Kidney epithelial cell (primary cell): ENCODE measurements around the gene FAM20A. TPM values are rescaled to one million over a fixed set of nuclear protein-coding genes. Genes with fewer than 3 reads are reported as not detected.

Experiments used
- DNase-seq: peaks from one replicate; pipeline ENCODE4 v3.0.0-alpha.2; 2010; ENCODE audit warnings: low read depth
- H3K27me3 ChIP-seq: 2 replicates; pipeline ENCODE4 v1.6.0; 2011; ENCODE audit warnings: low read length; ENCODE audit not compliant: control insufficient read depth, insufficient read depth
- H3K36me3 ChIP-seq: 2 replicates; pipeline ENCODE4 v1.5.1; 2011; ENCODE audit warnings: low read length; ENCODE audit not compliant: control insufficient read depth, insufficient read depth
- H3K4me3 ChIP-seq: 2 replicates; pipeline ENCODE4 v1.5.1; 2011; ENCODE audit warnings: low read depth, mild to moderate bottlenecking, control low read depth, low read length
- CTCF ChIP-seq: IDR thresholded peaks from 2 replicates; pipeline ENCODE4 v1.5.1; 2011; ENCODE audit warnings: mild to moderate bottlenecking, moderate library complexity, low read length, control low read depth, inconsistent platforms; ENCODE audit not compliant: insufficient read depth, poor library complexity, severe bottlenecking
- total RNA-seq: library from RNA; depleted of rRNA; stranded (reverse); fragments of >200 nt; gene quantifications from 2 replicates; pipeline ENCODE4 v1.2.3, GENCODE V29; 2015

FAM20A gene
- total RNA-seq, 1 donor from 2014 or later, result 0.13 TPM

- DNase-seq, result no peak
- peaks cover 2% of the 10 kb centered on the region for H3K36me3 ChIP-seq
- TF ChIP-seq CTCF, result no peak
- H3K27me3 ChIP-seq, result no peaks in the 10 kb centered on the region
- peak overlapping the region; percentile 96 for H3K4me3 ChIP-seq
Measured at GRCh38 chr17:68513932-68514331, 87.2 kb downstream of the FAM20A start.

DNA sequence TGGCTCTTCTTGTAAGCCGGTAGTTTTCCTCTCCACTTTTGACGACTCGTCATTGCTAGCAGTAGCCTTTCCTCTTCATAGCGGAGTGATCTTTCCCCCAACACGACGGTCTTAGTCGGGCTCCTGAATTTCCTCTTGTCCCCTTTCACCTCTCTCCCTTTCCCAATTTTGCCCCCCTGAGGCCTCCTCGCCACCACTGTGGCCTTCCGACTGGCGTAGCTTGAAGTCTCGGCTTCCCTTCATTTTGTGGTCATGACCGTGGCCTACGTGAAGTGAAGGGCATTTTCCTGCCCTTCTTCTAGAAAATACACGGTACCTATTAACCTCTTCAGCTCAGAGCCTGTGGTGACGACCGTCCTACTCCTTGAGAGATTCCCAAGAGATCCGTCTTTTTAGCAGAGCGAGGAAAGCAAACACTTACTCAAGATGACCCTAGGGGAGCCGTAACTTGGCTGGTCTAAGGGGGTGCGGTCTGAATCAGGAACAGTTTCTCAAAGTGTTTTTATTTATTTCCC, 88.2 kb downstream of the FAM20A start:
- Histone ChIP-seq H3K4me3 (peak overlapping the region; percentile 96), H3K36me3 (no peaks in the 10 kb centered on the region), H3K27me3 (no peaks in the 10 kb centered on the region)
- no peak for DNase-seq
- TF ChIP-seq CTCF, result no peak

GRCh38 chr17:68512247-68512959, 88.8 kb downstream of the FAM20A start, which contains the start of gene PRKAR1A:
Gene PRKAR1A (plus strand): TSS chr17:68512430. CDS start chr17:68515400, 2,970 bp downstream.
- H3K4me3 ChIP-seq, result peak within 1 kb of the TSS; percentile 96
- DNase-seq, result peak; percentile 74
- H3K27me3 ChIP-seq, result no peaks in the 10 kb centered on the region
- no peak for TF ChIP-seq CTCF
- no peaks in the 10 kb centered on the region for H3K36me3 ChIP-seq

- peak; percentile 19 for DNase-seq
- Histone ChIP-seq H3K36me3 (no peaks in the 10 kb centered on the region), H3K4me3 (peak overlapping the region; percentile 96), H3K27me3 (no peaks in the 10 kb centered on the region)
- no peak for TF ChIP-seq CTCF
Measured at GRCh38 chr17:68511671-68512246, 89.4 kb downstream of the FAM20A start.

DNA sequence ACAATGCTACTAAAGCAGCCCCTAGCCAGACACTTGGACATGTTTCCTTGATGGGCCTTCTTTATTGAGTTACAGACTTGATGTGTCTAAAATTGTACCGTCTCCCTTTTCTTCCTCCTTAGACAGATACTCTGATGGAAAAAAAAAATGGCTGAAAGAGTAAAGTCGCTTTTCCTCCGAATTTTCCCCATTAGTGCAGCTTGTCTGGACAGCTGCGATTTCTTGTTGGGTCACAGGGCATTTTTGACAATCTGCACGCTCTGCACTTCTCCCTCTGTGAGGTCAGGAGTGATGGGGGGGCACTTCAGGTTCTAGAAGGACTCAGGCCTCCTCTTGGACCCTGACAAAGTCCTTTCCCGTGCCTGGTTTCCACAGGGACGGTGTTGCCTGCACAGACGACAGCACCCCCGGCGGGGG, 89.9 kb downstream of the FAM20A start:
- DNase-seq, result no peak
- H3K36me3 ChIP-seq, result no peaks in the 10 kb centered on the region
- TF ChIP-seq CTCF, result peak; percentile 8
- H3K4me3 ChIP-seq, result peak overlapping the region; percentile 96
- H3K27me3 ChIP-seq, result no peaks in the 10 kb centered on the region
